GM18858 (cell line): ENCODE data around the gene PRICKLE2.

Source experiments
- ATAC-seq: cut with Tn5 transposase; IDR thresholded peaks from one replicate; pipeline ENCODE4 v1.9.1; 2021; ENCODE audit not compliant: unreplicated experiment

Gene PRICKLE2

GRCh38 chr3:64160000-64160695 is 65.1 kb downstream of the PRICKLE2 start:
- ATAC-seq: no peak

GRCh38 chr3:64158334-64158733 is 66.9 kb downstream of the PRICKLE2 start:
- ATAC-seq: no peak

- no peak for ATAC-seq
These were observed 67.9 kb downstream of the PRICKLE2 start for GRCh38 chr3:64157150-64158035.

GRCh38 chr3:64155328-64155727 is 69.9 kb downstream of the PRICKLE2 start:
- ATAC-seq: no peak

GRCh38 chr3:64152676-64153466 is 72.4 kb downstream of the PRICKLE2 start:
- ATAC-seq: no peak

GRCh38 chr3:64152086-64152485 is 73.2 kb downstream of the PRICKLE2 start:
- no peak for ATAC-seq

GRCh38 chr3:64151342-64151871 is 73.9 kb downstream of the PRICKLE2 start:
- ATAC-seq: no peak

- ATAC-seq: no peak
These were observed 74.6 kb downstream of the PRICKLE2 start for GRCh38 chr3:64150623-64151207.

GRCh38 chr3:64149886-64150285 is 75.4 kb downstream of the PRICKLE2 start:
- ATAC-seq: no peak

- no peak for ATAC-seq
These were observed 76.2 kb downstream of the PRICKLE2 start for GRCh38 chr3:64148955-64149653.

GRCh38 chr3:64147211-64147610 is 78.1 kb downstream of the PRICKLE2 start:
- no peak for ATAC-seq

GRCh38 chr3:64145438-64145837 is 79.8 kb downstream of the PRICKLE2 start:
- ATAC-seq: no peak

- no peak for ATAC-seq
These were observed 80.9 kb downstream of the PRICKLE2 start for GRCh38 chr3:64144241-64144900.

- no peak for ATAC-seq
These were observed 81.7 kb downstream of the PRICKLE2 start for GRCh38 chr3:64143409-64144130.

GRCh38 chr3:64141476-64141875 is 83.8 kb downstream of the PRICKLE2 start:
- no peak for ATAC-seq

- ATAC-seq: no peak
These were observed 84.6 kb downstream of the PRICKLE2 start for GRCh38 chr3:64140651-64141050.

- no peak for ATAC-seq
These were observed 86.5 kb downstream of the PRICKLE2 start for GRCh38 chr3:64138656-64139375.

GRCh38 chr3:64138046-64138445 is 87.2 kb downstream of the PRICKLE2 start:
- ATAC-seq: no peak
